ENCODE results near the gene STYXL2. TPM values are rescaled to one million over a fixed set of nuclear protein-coding genes. Genes with fewer than 3 reads are reported as not detected.

Gene STYXL2
- total and polyA plus RNA-seq, 8 donors = 0.12 to 1.3 (median 0.66) TPM; not detected in 1

DNA sequence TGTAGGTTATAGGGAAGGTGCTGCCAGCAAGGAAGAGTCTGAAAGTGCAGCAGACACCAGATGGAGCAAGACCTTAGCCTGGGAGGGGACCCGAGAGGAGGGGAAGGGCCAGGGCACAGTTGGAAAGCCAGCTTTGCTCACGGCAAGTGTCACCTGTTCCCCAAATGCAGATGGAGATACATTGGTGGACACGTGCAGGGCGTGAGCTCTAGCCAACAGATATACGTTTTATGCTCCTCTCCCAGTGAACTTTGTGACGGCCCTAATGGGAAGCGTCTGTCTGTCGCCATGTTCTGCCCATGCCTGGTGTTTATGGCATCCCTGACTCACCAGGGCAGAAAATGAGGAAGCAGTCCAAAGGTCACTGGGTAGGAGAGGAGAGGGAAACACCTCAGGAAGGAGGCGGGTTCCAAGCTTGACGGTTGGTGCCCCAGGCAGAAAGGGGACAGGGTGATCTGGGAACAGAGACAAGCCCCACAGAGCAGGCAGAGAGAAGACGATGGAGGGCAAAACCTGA lies 11.3 kb upstream of the STYXL2 start:
- peak; percentile 68 for ATAC-seq
- Histone ChIP-seq H3K27ac (no peak overlapping the region), H3K36me3 (no peaks in the 10 kb centered on the region), H3K27me3 (peaks cover 0 to 26% of the 10 kb centered on the region in 2 donors), H3K4me3 (no peak overlapping the region), H3K4me1 (no peaks in the 10 kb centered on the region), H3K9me3 (no peaks in the 10 kb centered on the region)
- TF ChIP-seq, protein P1, sequence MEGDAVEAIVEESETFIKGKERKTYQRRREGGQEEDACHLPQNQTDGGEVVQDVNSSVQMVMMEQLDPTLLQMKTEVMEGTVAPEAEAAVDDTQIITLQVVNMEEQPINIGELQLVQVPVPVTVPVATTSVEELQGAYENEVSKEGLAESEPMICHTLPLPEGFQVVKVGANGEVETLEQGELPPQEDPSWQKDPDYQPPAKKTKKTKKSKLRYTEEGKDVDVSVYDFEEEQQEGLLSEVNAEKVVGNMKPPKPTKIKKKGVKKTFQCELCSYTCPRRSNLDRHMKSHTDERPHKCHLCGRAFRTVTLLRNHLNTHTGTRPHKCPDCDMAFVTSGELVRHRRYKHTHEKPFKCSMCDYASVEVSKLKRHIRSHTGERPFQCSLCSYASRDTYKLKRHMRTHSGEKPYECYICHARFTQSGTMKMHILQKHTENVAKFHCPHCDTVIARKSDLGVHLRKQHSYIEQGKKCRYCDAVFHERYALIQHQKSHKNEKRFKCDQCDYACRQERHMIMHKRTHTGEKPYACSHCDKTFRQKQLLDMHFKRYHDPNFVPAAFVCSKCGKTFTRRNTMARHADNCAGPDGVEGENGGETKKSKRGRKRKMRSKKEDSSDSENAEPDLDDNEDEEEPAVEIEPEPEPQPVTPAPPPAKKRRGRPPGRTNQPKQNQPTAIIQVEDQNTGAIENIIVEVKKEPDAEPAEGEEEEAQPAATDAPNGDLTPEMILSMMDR (IDR thresholded peaks at IDR 0.05) = no peak
- no peak for DNase-seq
- intact Hi-C loops (cut with DNase I) = no loop called here

DNA sequence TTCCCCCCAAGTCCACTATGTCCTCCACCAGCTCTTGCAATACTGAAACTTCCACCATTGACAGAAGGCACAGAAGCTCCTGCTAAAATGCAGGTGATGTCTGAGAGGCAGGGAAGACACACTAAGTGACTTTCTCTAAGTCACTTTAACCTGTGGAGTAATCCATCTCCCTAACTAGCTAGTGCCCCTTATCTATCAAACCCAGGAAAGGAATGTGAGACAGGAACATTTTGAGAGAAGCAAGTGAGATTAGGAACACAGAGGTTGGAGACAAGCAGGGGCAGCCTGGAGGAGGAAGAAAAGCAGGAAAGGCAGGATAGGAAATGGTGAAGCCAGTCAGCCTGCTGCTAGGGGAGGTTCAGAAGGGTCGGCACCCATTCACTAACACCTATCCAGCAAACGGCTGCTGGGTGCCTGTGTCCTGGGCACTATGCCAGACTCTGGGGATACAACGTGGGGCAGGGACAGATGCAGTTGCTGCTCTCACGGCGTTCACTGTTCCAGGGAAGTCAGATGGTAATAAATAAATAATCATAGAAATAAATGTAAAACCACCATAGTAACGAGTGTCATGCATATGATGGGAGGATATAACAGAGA lies 10.7 kb upstream of the STYXL2 start:
- H3K27me3 ChIP-seq = peaks cover 0 to 26% of the 10 kb centered on the region in 2 donors
- H3K4me1 ChIP-seq = no peaks in the 10 kb centered on the region
- no peaks in the 10 kb centered on the region for H3K9me3 ChIP-seq
- TF ChIP-seq, protein P1 (IDR thresholded peaks at IDR 0.05) = no peak
- ATAC-seq = no peak
- no peak for DNase-seq
- no peak overlapping the region for H3K27ac ChIP-seq
- H3K36me3 ChIP-seq = no peaks in the 10 kb centered on the region
- no peak overlapping the region for H3K4me3 ChIP-seq
- intact Hi-C loops (cut with DNase I) = no loop called here

DNA sequence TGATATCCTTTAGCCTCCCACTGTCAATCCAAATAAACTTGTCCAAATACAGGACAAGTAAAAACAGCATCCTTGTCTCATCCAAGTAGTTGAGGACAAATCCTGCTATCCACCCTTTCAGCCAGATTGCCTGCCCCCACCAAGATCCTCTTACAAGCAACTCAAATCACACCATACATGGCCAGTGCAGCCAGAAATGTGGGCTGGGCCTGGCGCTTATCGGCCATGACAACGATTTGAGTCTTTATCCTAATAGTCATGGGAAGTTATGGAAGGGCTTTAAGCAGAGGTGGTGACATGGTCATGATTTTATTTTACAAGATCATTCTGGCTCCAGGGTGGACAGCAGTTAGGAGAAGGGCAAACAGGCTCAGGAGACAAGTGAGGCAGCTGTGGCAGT lies 10.0 kb upstream of the STYXL2 start:
- H3K9me3 ChIP-seq = no peaks in the 10 kb centered on the region
- ATAC-seq = no peak
- no peaks in the 10 kb centered on the region for H3K4me1 ChIP-seq
- DNase-seq = no peak
- H3K4me3 ChIP-seq = no peak overlapping the region
- intact Hi-C loops (cut with DNase I) = no loop called here
- TF ChIP-seq, protein P1 (IDR thresholded peaks at IDR 0.05) = no peak
- H3K36me3 ChIP-seq = no peaks in the 10 kb centered on the region
- H3K27ac ChIP-seq = no peak overlapping the region
- peaks cover 0 to 26% of the 10 kb centered on the region in 2 donors for H3K27me3 ChIP-seq

DNA sequence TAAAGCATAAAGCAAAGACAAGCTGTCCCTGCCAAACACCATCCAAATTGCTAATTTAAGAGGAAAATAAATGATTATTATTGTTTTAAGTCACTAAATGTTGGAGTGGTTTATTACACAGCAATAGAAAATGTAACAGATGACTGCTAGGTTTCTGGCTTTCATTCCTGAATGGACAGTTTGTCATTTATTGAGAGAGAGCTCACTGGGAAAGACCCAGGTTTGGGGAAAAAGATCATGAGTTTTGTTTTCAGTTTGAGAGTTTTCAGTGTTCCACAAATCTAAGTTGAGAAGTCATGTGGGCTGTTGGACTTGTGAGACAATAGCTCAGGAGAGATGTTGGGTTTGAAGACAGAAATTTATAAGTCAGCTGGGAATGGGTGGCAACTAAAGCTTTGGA lies 9.1 kb upstream of the STYXL2 start:
- Histone ChIP-seq H3K36me3 (no peaks in the 10 kb centered on the region), H3K4me1 (no peaks in the 10 kb centered on the region), H3K9me3 (no peaks in the 10 kb centered on the region), H3K27ac (no peak overlapping the region), H3K27me3 (peaks cover 0 to 26% of the 10 kb centered on the region in 2 donors), H3K4me3 (no peak overlapping the region)
- intact Hi-C loops (cut with DNase I) = no loop called here
- TF ChIP-seq, protein P1 (IDR thresholded peaks at IDR 0.05) = no peak
- DNase-seq (no peak), ATAC-seq (no peak)

DNA sequence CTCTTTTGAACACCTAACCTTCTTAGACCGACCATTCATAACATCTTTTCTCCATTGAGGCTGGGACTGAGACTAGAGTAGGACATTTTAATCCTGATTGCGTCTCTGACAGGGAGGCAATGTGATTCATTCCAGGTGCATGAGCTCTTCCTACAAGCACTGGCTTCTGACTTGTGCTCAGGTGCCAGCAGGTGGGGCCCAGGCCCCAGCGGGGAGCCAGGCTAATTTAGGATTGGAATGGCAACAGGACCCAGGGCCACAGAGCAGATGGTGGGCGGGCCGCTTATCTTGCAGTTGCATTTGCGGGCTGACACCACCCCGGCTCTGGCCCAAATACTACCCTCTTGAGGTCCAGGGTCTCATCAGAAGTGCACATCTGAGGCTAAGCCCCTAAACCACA lies 7.8 kb upstream of the STYXL2 start:
- Histone ChIP-seq H3K9me3 (no peaks in the 10 kb centered on the region), H3K27ac (no peak overlapping the region), H3K4me3 (no peak overlapping the region), H3K4me1 (peaks cover 0 to 3% of the 10 kb centered on the region in 2 donors), H3K27me3 (peaks cover 0 to 20% of the 10 kb centered on the region in 2 donors), H3K36me3 (no peaks in the 10 kb centered on the region)
- TF ChIP-seq, protein P1 (IDR thresholded peaks at IDR 0.05) = no peak
- intact Hi-C loops (cut with DNase I) = no loop called here
- ATAC-seq = no peak
- peak in 1 of 4 donors; percentile 54 for DNase-seq
